ENCODE measurements around the gene PIEZO1.
A peak's percentile ranks its signal among the peaks of the same experiment; 100 is the strongest.
"Not testable (repeated sequence)": the region's sequence is repeated elsewhere in the genome, so short reads cannot be mapped to it uniquely, and the experiment has no call there.

The PIEZO1 gene

GRCh38 chr16:88687676-88688012, 97.4 kb downstream of the PIEZO1 start:
- DNase-seq, result no peak
- in situ Hi-C loops (cut with MboI; ENCODE audit: low pct_unique_long_range_greater_than_20kb, low sequenced_read_pairs), result no loop called here

- DNase-seq, result no peak
- in situ Hi-C loops (cut with MboI; ENCODE audit: low pct_unique_long_range_greater_than_20kb, low sequenced_read_pairs), result no loop called here
Observed at GRCh38 chr16:88687254-88687576, 97.8 kb downstream of the PIEZO1 start.

GRCh38 chr16:88686439-88687253, 98.4 kb downstream of the PIEZO1 start, which contains the start of gene SNAI3:
SNAI3 (minus strand) TSS chr16:88686507; CDS start chr16:88686406, 101 bp downstream.
- in situ Hi-C loops (cut with MboI; ENCODE audit: low pct_unique_long_range_greater_than_20kb, low sequenced_read_pairs), result no loop called here
- DNase-seq, result peak; percentile 80

- no peak for DNase-seq
- in situ Hi-C loops (cut with MboI; ENCODE audit: low pct_unique_long_range_greater_than_20kb, low sequenced_read_pairs), result no loop called here
Observed at GRCh38 chr16:88686062-88686438, 99.0 kb downstream of the PIEZO1 start.

- in situ Hi-C loops (cut with MboI; ENCODE audit: low pct_unique_long_range_greater_than_20kb, low sequenced_read_pairs), result no loop called here
- peak; percentile 64 for DNase-seq
Observed at GRCh38 chr16:88685156-88686061, 99.6 kb downstream of the PIEZO1 start.

- no peak for DNase-seq
- in situ Hi-C loops (cut with MboI; ENCODE audit: low pct_unique_long_range_greater_than_20kb, low sequenced_read_pairs), result no loop called here
Observed at GRCh38 chr16:88684569-88685155, 100.4 kb downstream of the PIEZO1 start.

- in situ Hi-C loops (cut with MboI; ENCODE audit: low pct_unique_long_range_greater_than_20kb, low sequenced_read_pairs), result no loop called here
- DNase-seq, result peak; percentile 88
Observed at GRCh38 chr16:88681709-88682451, 103.1 kb downstream of the PIEZO1 start.

GRCh38 chr16:88681084-88681680, 103.8 kb downstream of the PIEZO1 start:
- in situ Hi-C loops (cut with MboI; ENCODE audit: low pct_unique_long_range_greater_than_20kb, low sequenced_read_pairs), result no loop called here
- peak; percentile 39 for DNase-seq

- in situ Hi-C loops (cut with MboI; ENCODE audit: low pct_unique_long_range_greater_than_20kb, low sequenced_read_pairs), result no loop called here
Observed at GRCh38 chr16:88680554-88681083, 104.4 kb downstream of the PIEZO1 start.

GRCh38 chr16:88678224-88678979, 106.6 kb downstream of the PIEZO1 start:
- in situ Hi-C loops (cut with MboI; ENCODE audit: low pct_unique_long_range_greater_than_20kb, low sequenced_read_pairs), result no loop called here
- DNase-seq, result no peak

More at GRCh38 chr16:88680554-88681083, 104.4 kb downstream of the PIEZO1 start:
- no peak for DNase-seq

GRCh38 chr16:88677721-88678120, 107.3 kb downstream of the PIEZO1 start:
- in situ Hi-C loops (cut with MboI; ENCODE audit: low pct_unique_long_range_greater_than_20kb, low sequenced_read_pairs), result no loop called here
- DNase-seq, result no peak

- DNase-seq, result no peak
- in situ Hi-C loops (cut with MboI; ENCODE audit: low pct_unique_long_range_greater_than_20kb, low sequenced_read_pairs), result no loop called here
Observed at GRCh38 chr16:88676502-88677242, 108.3 kb downstream of the PIEZO1 start.

GRCh38 chr16:88673716-88674379, 111.2 kb downstream of the PIEZO1 start:
- in situ Hi-C loops (cut with MboI; ENCODE audit: low pct_unique_long_range_greater_than_20kb, low sequenced_read_pairs), result no loop called here
- no peak for DNase-seq

GRCh38 chr16:88672776-88673175, 112.2 kb downstream of the PIEZO1 start:
- DNase-seq, result no peak
- in situ Hi-C loops (cut with MboI; ENCODE audit: low pct_unique_long_range_greater_than_20kb, low sequenced_read_pairs), result no loop called here

- DNase-seq, result no peak
- in situ Hi-C loops (cut with MboI; ENCODE audit: low pct_unique_long_range_greater_than_20kb, low sequenced_read_pairs), result no loop called here
Observed at GRCh38 chr16:88671806-88672205, 113.2 kb downstream of the PIEZO1 start.

- no peak for DNase-seq
- in situ Hi-C loops (cut with MboI; ENCODE audit: low pct_unique_long_range_greater_than_20kb, low sequenced_read_pairs), result no loop called here
Observed at GRCh38 chr16:88669980-88670379, 115.0 kb downstream of the PIEZO1 start.

GRCh38 chr16:88669493-88669892, 115.5 kb downstream of the PIEZO1 start:
- DNase-seq; in situ Hi-C loops (cut with MboI; ENCODE audit: low pct_unique_long_range_greater_than_20kb, low sequenced_read_pairs): not testable (repeated sequence)

Data from KBM-7 (cell line).